NCI-H1092 (cell line): Measurements from ENCODE around the gene CPNE8.

ENCODE experiments used
- DNase-seq: peaks from one replicate; lab custom pipeline; 2025; lab: John Stamatoyannopoulos, UW

The CPNE8 gene

DNA sequence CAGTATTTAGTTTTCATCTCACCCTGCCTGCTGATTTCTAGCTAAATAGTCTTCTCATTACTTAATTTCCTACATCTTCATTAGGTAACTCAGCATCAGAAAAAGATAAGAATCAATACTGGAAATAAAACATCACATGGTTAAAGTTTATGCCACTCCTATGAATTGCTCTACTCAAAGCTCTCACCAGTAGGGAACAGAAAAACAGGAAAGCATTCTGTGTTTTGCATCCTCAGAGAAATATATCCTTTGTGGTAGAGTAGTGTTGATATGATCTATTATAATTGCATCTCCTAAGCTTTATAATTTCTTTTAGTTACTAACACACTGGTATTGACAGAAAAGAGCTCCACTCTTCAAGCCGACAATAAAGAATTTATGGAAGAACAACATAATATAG, 9.9 kb downstream of the CPNE8 start:
- DNase-seq, result no peak

DNA sequence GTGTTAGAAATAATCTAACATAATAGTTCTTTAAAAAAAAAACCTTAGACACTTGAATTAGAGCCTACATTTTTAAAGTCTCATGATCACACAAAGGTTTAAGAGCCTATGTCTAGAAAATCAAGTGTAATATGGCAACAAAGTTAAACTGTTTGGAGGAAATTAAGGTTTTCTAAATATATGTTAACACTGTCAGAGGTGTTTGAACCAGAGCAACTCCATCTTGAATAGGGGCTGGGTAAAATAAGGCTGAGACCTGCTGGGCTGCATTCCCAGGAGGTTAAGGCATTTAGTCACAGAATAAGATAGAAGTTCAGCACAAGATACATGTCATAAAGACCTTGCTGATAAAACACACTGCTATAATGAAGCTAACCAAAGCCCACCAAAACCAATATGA, 12.4 kb downstream of the CPNE8 start:
- no peak for DNase-seq

GRCh38 chr12:38892087-38892786, 13.2 kb downstream of the CPNE8 start:
- no peak for DNase-seq

- DNase-seq, result no peak
Measured at GRCh38 chr12:38890102-38890855, 15.1 kb downstream of the CPNE8 start.

GRCh38 chr12:38889297-38889815, 16.0 kb downstream of the CPNE8 start:
- DNase-seq, result no peak

DNA sequence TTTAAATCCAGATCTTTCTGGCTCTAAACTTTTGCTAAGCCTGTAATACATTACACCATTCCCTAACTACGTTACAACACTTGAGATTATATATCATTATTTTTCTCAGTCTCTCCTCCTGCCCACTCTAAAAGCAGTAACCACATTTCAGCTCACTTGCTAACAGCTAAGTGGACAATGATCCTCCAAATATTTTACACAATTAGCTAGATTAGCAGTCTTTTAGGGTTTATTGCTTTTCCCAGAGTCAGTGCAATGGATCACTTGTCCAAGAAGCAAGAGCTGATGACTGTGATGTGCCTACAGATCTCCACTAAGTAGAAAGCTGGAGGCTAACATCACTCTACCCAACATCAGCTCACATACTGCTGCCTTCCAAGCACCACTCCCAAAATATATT, 17.6 kb downstream of the CPNE8 start:
- no peak for DNase-seq

DNA sequence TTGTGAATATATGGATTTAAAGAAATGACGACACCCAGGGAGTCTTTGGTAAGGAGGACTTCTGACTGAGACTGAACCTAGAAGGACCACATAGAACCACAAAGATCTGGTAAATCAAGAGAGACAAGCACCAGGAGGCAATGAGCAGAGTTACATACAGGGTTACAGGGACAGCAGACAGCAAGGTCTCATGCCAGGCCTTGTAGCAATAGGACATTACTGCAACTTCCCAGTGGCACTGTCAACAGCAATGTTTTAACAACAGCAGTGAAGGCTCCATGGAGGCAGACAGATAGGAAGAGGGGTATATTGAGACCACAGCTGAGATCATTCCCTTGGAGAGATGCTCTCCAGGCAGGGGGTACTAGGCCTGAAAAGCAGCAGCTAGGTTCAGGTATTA, 18.5 kb downstream of the CPNE8 start:
- DNase-seq, result no peak

DNA sequence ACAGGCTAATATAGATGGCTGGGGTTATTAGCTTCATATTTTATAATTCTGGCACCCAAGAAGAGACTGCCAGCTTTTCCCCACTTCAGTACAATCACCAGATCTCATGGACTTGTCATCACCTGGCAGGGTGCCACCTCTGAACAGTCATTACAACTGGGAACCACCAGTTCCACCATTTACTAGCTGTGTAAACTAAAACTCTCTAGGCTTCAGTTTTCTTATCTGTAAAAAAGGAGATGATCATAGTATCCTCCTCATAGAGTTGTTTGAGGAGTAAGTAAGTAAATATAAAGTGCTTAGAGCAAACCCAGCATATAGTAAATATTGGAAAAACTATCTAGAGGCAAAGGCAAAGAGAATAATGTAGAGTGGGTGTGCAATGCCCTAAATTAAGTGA, 19.3 kb downstream of the CPNE8 start:
- DNase-seq, result no peak

DNA sequence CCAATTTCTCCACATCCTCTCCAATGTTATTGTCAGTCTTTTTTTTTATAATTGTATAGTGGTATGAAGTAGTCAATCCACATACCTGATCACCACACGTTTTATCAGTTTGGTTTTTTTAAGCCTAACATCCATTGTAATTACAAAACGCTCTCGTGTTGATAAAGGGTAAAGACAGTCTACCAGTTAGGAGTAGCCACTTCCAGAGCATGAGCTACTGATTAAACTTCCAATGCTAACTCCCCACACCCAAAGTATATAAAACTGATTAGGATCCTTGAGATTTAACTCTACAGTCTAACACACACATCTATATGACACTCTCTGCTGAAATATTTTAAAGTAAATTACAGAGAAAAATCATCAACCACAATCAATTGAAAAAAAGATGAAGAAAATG, 20.7 kb downstream of the CPNE8 start:
- no peak for DNase-seq

GRCh38 chr12:38883629-38884134, 21.7 kb downstream of the CPNE8 start:
- DNase-seq, result no peak

DNA sequence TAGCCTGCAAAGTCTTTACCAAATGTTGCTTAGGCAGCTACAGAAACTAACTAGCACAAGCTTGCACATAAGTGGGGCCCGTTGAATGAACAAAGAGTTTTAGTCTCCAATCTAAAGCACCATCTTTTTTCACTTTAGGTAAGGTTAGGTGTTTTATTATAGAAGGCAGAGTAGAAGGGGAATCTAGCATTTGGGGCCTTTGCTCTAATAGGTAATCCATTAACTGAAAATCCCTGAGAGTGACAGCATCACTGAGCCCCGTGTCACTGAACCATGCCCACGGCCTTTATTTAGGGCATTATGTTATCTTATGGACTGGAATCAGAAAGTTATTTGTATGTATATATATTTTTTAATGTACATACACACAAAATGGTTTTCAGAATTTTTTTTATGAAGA, 25.1 kb downstream of the CPNE8 start:
- no peak for DNase-seq

- DNase-seq, result no peak
Measured at GRCh38 chr12:38878986-38879385, 26.4 kb downstream of the CPNE8 start.

- no peak for DNase-seq
Measured at GRCh38 chr12:38878333-38878705, 27.1 kb downstream of the CPNE8 start.

DNA sequence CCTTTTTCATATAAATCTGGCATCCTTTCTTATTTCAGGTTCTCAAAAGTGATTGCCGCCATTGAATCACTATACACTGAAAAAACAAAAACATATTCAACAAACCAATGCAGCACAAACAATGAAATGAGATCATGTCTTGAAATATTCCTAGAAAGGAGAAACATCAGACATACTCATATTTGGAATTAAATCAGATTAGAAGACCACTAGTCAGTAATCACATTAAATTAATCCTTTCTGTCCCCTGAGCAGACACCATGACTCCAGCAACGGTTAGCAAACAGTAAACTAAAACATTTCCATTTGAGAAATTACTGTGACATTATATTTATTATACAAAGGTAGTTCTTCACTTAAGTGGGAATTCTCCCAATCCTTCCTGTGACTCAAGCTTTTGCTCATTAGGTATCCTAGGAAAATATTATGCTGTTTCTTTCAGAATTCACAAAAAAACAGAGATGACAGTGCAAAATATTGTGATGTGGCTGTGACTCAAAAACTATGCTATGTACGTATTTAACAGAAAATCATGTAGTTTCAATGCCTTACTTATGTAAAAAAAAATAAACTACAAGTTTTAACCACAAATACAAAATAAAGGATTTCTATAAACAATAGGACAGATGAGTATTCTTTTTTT, 29.7 kb downstream of the CPNE8 start:
- DNase-seq, result no peak

- DNase-seq, result no peak
Measured at GRCh38 chr12:38872561-38872960, 32.8 kb downstream of the CPNE8 start.

- DNase-seq, result no peak
Measured at GRCh38 chr12:38872156-38872555, 33.2 kb downstream of the CPNE8 start.

GRCh38 chr12:38869036-38869435, 36.4 kb downstream of the CPNE8 start:
- no peak for DNase-seq

DNA sequence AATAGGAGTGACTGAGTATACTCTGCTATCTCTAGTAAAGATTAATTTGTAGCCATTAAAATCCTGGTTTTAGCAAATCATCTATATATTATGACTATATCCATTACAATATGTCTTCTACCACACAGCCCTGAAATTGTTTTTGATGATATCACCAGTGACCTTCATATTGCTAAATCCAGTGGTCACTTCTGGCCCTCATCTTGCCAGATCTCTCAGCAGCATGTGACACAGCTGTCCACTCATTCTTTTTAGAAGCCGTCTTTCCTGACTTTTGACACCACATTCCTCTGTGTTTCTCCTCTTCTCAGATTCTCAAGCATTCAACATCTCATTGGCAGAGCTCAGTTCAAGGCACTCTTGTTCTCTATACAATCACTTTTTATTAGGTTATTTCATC, 54.9 kb downstream of the CPNE8 start:
- DNase-seq, result no peak

GRCh38 chr12:38847247-38847646, 58.1 kb downstream of the CPNE8 start:
- no peak for DNase-seq

- DNase-seq, result no peak
Measured at GRCh38 chr12:38844267-38844666, 61.1 kb downstream of the CPNE8 start.

GRCh38 chr12:38838056-38838850, 67.1 kb downstream of the CPNE8 start:
- DNase-seq, result no peak

DNA sequence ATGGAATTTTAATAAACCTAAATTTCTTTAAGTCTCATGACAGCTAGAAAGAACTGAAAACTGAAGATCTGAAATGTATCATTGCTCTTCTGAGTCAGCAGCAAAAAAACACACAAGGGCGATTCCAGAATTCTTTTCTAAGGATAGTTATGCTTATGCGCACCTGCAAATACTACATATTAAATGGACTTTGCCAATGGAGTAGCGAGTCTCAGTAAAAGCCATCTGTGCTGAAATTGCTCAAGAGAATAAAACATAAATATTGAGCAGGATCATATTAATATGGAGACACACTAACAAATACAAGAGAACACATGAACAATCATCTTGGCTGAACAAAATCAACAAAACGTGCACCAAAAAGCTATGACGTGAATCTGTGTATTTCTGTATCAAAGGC, 73.7 kb downstream of the CPNE8 start:
- no peak for DNase-seq
